Brain microvascular endothelial cell (primary cell): ENCODE measurements around the gene CCDC33.

ENCODE experiments used
- DNase-seq: peaks from one replicate; pipeline ENCODE4 v3.0.0-alpha.2; 2020
- H3K27ac ChIP-seq: fragments of 250-450 bp; sonication (Bioruptor Pico); 2 replicates; pipeline ENCODE4 v1.5.1; 2020; ENCODE audit warnings: mild to moderate bottlenecking, moderate library complexity
- H3K27me3 ChIP-seq: fragments of 250-450 bp; sonication (Bioruptor Pico); replicated peaks from 2 replicates; pipeline ENCODE4 v1.5.1; 2020; ENCODE audit warnings: mild to moderate bottlenecking
- H3K36me3 ChIP-seq: fragments of 250-450 bp; sonication (Bioruptor Pico); replicated peaks from 2 replicates; pipeline ENCODE4 v1.5.1; 2020; ENCODE audit warnings: mild to moderate bottlenecking
- H3K4me3 ChIP-seq: 2 replicates; pipeline ENCODE4 v1.5.1; 2011; ENCODE audit warnings: low read depth, mild to moderate bottlenecking, control low read depth, low read length, moderate library complexity
- CTCF ChIP-seq: IDR thresholded peaks from 2 replicates; pipeline ENCODE4 v1.5.1; 2011; ENCODE audit warnings: low read depth, mild to moderate bottlenecking, moderate library complexity, low read length, control low read depth, inconsistent platforms; ENCODE audit errors: missing control alignments
- in situ Hi-C: cut with HindIII; loops from 2 replicates; pipeline ENCODE4 v1.10.0; 2017; ENCODE audit warnings: low sequenced_read_pairs, low pct_ligation_motif_present

Gene CCDC33

GRCh38 chr15:74214324-74215021 lies 21.7 kb upstream of the CCDC33 start:
- no peak overlapping the region for H3K27ac ChIP-seq
- no peak for DNase-seq
- in situ Hi-C loops = no loop called here
- H3K27me3 ChIP-seq = no peaks in the 10 kb centered on the region
- no peak for TF ChIP-seq CTCF
- H3K36me3 ChIP-seq = no peaks in the 10 kb centered on the region
- no peak overlapping the region for H3K4me3 ChIP-seq

- Histone ChIP-seq H3K27ac (no peak overlapping the region), H3K4me3 (no peak overlapping the region), H3K27me3 (no peaks in the 10 kb centered on the region), H3K36me3 (no peaks in the 10 kb centered on the region)
- in situ Hi-C loops = no loop called here
- no peak for TF ChIP-seq CTCF
- DNase-seq = no peak
Observed at GRCh38 chr15:74215958-74216357, 20.2 kb upstream of the CCDC33 start.

GRCh38 chr15:74216949-74217348 lies 19.2 kb upstream of the CCDC33 start:
- Histone ChIP-seq H3K36me3 (no peaks in the 10 kb centered on the region), H3K4me3 (no peak overlapping the region), H3K27ac (no peak overlapping the region), H3K27me3 (no peaks in the 10 kb centered on the region)
- TF ChIP-seq CTCF = no peak
- in situ Hi-C loops = no loop called here
- no peak for DNase-seq

- H3K4me3 ChIP-seq = no peak overlapping the region
- H3K36me3 ChIP-seq = no peaks in the 10 kb centered on the region
- no peaks in the 10 kb centered on the region for H3K27me3 ChIP-seq
- no peak for TF ChIP-seq CTCF
- no peak for DNase-seq
- in situ Hi-C loops = no loop called here
- H3K27ac ChIP-seq = no peak overlapping the region
Observed at GRCh38 chr15:74217907-74218885, 17.9 kb upstream of the CCDC33 start.

- in situ Hi-C loops = no loop called here
- Histone ChIP-seq H3K36me3 (no peaks in the 10 kb centered on the region), H3K27me3 (no peaks in the 10 kb centered on the region), H3K27ac (no peak overlapping the region), H3K4me3 (no peak overlapping the region)
- no peak for TF ChIP-seq CTCF
- no peak for DNase-seq
Observed at GRCh38 chr15:74220475-74221248, 15.5 kb upstream of the CCDC33 start.
